GM20000 (cell line): ENCODE measurements around the gene H3-3A.

Experiments used
- DNase-seq: peaks from one replicate; pipeline ENCODE4 v3.0.0; 2012; ENCODE audit warnings: low spot score
- TF ChIP-seq, protein P1 (sequence below): IDR thresholded peaks from 2 replicates; pipeline ENCODE4 v1.5.1; 2012; ENCODE audit warnings: mild to moderate bottlenecking, control low read depth; ENCODE audit errors: extremely low read depth, missing control alignments

The H3-3A gene

DNA sequence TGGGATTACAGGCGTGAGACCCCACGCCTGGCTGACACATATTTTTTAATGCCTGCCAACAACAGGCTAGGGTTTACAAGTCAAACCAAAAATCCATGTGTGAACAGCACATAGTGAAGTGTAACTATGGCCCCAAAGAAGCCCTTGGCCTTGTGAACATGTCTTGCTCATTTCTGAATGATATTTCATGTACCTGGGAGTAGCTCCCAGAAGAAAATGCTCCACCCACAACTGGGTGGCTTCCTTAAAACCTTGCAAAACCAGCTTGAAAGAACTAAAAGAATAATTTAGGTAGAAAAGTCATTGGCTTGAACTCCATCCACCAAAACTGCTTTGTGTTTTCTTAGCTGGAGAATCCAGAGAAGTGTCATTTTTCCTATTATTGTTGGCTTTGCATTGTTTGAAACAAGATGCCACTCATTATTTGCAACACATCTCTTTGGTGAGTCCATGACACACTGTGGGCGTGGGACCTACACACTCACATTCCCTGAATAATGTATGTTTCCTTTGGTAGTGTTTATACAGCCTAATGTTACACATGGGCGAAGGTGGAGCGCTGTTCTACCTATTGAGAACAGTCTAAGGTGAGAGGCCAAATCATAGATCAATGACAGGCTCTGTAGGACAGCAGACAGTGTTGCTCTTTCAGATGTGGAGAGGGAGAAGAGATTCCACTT, 34.8 kb upstream of the H3-3A start:
- TF ChIP-seq, protein P1, sequence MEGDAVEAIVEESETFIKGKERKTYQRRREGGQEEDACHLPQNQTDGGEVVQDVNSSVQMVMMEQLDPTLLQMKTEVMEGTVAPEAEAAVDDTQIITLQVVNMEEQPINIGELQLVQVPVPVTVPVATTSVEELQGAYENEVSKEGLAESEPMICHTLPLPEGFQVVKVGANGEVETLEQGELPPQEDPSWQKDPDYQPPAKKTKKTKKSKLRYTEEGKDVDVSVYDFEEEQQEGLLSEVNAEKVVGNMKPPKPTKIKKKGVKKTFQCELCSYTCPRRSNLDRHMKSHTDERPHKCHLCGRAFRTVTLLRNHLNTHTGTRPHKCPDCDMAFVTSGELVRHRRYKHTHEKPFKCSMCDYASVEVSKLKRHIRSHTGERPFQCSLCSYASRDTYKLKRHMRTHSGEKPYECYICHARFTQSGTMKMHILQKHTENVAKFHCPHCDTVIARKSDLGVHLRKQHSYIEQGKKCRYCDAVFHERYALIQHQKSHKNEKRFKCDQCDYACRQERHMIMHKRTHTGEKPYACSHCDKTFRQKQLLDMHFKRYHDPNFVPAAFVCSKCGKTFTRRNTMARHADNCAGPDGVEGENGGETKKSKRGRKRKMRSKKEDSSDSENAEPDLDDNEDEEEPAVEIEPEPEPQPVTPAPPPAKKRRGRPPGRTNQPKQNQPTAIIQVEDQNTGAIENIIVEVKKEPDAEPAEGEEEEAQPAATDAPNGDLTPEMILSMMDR, result no peak
- DNase-seq, result no peak

DNA sequence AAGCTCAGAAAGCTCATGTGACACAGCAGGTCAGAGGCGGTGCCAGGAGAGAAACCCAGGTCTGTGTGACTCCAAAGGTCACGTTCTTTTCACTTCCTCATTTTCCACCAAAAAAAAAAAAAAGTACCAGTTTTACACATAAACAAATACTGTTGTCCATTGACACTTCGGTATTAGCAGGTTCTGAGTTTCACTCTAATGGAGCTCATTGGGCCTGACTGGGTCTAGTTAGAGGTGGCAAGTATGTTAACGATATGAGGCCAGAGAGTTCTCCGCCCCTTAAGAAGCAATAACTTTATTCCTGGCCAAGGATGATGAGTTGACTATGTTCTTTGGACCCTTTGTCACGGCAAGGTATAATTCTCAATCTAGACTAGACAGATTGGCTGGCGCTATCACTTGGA, 33.4 kb upstream of the H3-3A start:
- TF ChIP-seq, protein P1, result no peak
- peak; percentile 62 for DNase-seq

DNA sequence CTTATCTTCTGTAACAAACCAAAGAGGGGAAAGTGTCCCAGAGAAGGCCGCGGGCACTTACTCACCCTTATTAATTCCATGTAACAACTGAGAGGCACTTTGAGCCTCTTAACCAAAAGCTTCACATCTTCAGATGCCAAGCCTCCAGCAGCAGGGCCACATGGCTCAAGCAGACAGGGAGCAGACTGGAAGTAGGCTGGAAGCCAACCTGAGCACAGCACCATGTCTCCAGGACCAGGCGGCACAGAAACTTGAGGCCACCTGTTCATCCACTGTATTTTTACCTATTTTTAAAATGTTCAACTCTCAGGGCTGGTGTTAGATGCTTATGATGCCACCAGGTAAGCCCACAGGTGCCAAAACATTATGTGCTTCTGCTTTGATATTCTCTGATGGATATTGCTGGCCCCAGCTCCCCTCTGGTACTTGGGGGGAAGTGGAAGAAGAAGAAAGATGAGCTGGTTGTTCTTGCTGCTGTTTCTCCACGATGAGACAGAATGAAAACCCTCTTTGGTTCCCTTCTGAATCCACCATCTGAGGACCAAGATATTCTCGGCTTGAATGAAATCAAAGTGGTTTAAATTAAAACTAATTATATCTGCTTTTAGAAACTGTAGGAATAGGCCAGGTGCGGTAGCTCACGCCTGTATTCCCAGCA, 32.8 kb upstream of the H3-3A start:
- peak; percentile 18 for DNase-seq
- TF ChIP-seq, protein P1, result no peak

DNA sequence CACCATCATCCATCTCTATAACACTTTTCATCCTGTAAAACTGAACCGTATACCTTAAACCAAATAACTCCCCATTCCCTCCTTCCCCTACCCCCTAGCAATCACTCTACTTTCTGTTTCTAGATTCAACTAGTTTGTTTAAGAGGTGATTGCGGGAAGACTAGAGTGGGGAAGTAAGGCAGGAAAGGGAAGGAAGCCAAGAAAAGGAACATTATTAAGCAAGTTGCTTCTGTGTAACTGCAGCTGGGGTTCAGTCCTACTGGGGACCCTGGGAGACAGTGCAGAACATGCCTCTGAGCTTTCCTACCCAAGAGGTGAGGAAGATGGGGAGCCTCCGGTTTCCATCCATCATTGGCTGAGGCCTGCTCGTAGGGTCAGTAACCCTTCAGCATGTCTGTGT, 28.9 kb upstream of the H3-3A start:
- no peak for DNase-seq
- TF ChIP-seq, protein P1, result no peak

DNA sequence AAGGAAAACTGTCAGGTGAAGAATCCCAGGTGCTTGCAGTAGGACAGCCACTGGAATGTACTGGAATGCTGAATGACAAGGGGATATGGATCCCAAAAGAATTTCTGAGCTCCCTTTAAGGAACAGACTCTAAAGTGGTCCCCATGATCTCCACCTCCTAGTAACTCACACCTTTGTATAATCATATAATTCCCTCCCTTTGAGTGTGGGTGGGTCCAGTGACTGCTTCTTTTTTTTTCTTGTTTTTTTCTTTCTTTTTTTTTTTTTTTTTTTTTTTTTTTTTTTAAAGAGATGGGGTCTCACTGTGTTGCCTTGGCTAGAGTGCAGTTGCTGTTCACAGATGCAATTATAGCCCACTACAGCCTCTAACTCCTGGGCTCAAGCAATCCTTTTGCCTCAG, 28.5 kb upstream of the H3-3A start:
- TF ChIP-seq, protein P1, result no peak
- DNase-seq, result no peak

DNA sequence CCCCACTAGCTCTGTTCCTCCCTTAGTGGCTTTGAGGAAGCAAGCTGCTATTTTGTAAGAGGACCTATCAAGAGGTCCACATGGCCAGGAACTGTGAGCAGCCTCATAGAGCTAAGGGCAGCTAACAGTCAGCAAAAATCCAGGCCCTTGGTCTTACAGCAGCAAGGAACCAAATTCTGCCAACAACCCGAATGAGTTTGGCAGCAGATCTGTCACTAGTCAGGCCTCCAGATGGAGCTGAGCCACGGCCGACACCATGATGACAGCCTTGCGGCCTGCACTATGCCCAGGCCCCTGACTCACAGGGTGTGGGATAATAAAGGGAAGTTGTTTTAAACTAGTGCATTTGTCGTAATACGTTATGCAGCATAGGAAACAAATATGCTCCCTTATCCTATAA, 28.0 kb upstream of the H3-3A start:
- no peak for DNase-seq

DNA sequence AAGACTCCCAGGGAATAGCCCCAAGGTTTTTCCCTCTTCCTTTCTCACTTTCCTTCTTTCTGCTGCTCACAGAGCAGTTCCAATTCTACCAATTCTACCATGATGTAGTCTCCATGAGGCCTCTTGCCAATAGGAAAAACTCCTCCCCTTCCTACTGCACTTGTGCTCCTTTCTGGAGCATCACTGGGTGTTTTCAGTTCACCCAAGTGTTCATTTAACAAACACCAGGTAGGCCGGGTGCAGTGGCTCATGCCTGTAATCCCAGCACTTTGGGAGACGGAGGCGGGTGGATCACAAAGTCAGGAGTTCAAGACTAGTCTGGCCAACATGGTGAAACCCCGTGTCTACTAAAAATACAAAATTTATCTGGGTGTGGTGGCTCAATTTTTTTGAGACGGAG, 26.6 kb upstream of the H3-3A start:
- TF ChIP-seq, protein P1, result no peak
- no peak for DNase-seq

More for the DNA sequence above, 28.0 kb upstream of the H3-3A start:
- TF ChIP-seq, protein P1, result no peak
